Measurements from ENCODE around the gene COMMD7. TPM values are rescaled to one million over a fixed set of nuclear protein-coding genes. Genes with fewer than 3 reads are reported as not detected.
"Not testable (repeated sequence)": the region's sequence is repeated elsewhere in the genome, so short reads cannot be mapped to it uniquely, and the experiment has no call there.

COMMD7 gene
- total RNA-seq, 2 donors from 2014 or later, result 21.2 to 49.2 TPM

DNA sequence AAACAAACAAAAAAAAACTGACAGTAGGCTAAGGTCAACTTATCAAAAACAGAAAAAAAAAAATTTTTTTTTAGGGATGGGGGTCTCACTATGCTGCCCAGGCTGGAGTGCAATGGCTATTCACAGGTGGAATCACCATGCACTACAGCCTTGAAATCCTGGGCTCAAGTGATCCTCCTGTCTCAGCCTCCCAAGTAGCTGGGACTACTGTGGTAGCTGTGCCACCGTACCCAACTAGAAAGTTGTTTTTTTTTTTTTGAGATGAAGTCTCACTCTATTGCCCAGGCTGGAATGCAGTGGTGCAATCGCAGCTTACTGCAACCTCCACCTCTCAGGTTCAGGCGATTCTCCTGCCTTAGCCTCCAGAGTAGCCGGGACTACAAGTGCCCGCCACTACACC, 2.1 kb downstream of the COMMD7 start:
- Mint-ChIP-seq H3K27me3 (ENCODE audit: insufficient read depth) (peaks cover 3% of the 10 kb centered on the region), H3K4me3 (no peak overlapping the region), H3K9me3 (no peaks in the 10 kb centered on the region), H3K27ac (no peak overlapping the region), H3K36me3 (ENCODE audit: low read depth) (peaks cover 17% of the 10 kb centered on the region), H3K4me1 (peaks cover 25% of the 10 kb centered on the region)
- 94 to 100% methylated on average over 1 to 5 of the region's 5 CpGs for WGBS, 2 experiments (ENCODE audit: insufficient coverage in 1 of 2, insufficient read length in 1 of 2)
- H3K36me3 ChIP-seq (ENCODE audit: control insufficient read depth, insufficient read depth, low read length), result peaks cover 2% of the 10 kb centered on the region
- H3K4me1 ChIP-seq (ENCODE audit: control insufficient read depth, insufficient read depth, low read length), result no peaks in the 10 kb centered on the region
- DNase-seq, result no peak
- no peak overlapping the region for H3K4me3 ChIP-seq (ENCODE audit: low read length)
- H3K27me3 ChIP-seq (ENCODE audit: control insufficient read depth, insufficient read depth, low read length, poor library complexity, severe bottlenecking), result no peaks in the 10 kb centered on the region
- H3K9me3 ChIP-seq (ENCODE audit: control insufficient read depth, low read length), result no peaks in the 10 kb centered on the region
- H3K27ac ChIP-seq (ENCODE audit: low read depth, low read length), result no peak overlapping the region
- no peak overlapping the region for H3K9ac ChIP-seq (ENCODE audit: extremely low read depth, low read length, poor library complexity, severe bottlenecking)
- TF ChIP-seq, protein P1, sequence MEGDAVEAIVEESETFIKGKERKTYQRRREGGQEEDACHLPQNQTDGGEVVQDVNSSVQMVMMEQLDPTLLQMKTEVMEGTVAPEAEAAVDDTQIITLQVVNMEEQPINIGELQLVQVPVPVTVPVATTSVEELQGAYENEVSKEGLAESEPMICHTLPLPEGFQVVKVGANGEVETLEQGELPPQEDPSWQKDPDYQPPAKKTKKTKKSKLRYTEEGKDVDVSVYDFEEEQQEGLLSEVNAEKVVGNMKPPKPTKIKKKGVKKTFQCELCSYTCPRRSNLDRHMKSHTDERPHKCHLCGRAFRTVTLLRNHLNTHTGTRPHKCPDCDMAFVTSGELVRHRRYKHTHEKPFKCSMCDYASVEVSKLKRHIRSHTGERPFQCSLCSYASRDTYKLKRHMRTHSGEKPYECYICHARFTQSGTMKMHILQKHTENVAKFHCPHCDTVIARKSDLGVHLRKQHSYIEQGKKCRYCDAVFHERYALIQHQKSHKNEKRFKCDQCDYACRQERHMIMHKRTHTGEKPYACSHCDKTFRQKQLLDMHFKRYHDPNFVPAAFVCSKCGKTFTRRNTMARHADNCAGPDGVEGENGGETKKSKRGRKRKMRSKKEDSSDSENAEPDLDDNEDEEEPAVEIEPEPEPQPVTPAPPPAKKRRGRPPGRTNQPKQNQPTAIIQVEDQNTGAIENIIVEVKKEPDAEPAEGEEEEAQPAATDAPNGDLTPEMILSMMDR (conservative IDR thresholded peaks at IDR 0.05), result no peak

DNA sequence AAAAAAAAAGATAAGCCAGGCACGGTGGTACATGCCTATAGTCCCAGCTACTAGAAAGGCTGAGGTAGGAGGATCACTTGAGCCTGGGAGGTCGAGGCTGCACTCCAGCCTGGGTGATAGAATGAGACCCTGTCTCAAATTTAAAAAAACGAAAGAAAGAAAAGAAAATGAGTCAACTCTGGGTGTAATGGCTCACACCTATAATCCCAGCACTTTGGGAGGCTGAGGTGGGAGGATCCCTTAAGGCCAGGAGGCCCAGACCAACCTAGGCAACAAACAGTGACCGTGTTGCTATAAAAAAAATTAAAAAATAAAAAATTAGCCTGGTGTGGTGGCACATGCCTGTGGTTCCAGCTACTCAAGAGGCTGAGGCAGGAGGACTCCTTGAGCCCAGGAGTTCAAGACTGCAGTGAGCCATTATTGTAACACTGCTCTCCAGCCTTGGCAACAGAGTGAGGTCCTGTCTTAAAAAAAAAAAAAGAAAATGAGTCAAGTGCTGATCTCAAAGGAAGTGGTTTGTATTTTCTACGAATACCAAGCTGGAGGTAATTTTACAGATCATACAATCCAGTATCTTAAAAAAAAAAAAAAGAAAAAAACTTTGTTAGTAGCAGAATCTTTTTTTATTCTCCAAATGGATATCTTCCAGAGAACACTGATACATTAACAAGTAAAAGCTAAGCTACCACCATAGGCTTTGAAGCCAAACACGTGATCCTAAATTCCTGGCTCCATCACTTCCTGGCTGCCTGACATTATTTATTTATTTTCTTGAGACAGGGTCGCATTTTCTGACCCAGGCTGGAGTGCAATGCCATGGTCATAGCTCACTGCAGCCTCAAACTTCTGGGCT, 5.7 kb downstream of the COMMD7 start:
- Mint-ChIP-seq H3K4me3 (no peak overlapping the region), H3K27me3 (ENCODE audit: insufficient read depth) (no peaks in the 10 kb centered on the region), H3K9me3 (no peaks in the 10 kb centered on the region), H3K27ac (no peak overlapping the region), H3K4me1 (peaks cover 15% of the 10 kb centered on the region), H3K36me3 (ENCODE audit: low read depth) (peaks cover 26% of the 10 kb centered on the region)
- TF ChIP-seq, protein P1 (conservative IDR thresholded peaks at IDR 0.05), result no peak
- Histone ChIP-seq H3K9ac (ENCODE audit: extremely low read depth, low read length, poor library complexity, severe bottlenecking) (no peak overlapping the region), H3K9me3 (ENCODE audit: control insufficient read depth, low read length) (no peaks in the 10 kb centered on the region), H3K4me3 (ENCODE audit: low read length) (no peak overlapping the region), H3K4me1 (ENCODE audit: control insufficient read depth, insufficient read depth, low read length) (no peaks in the 10 kb centered on the region), H3K27me3 (ENCODE audit: control insufficient read depth, insufficient read depth, low read length, poor library complexity, severe bottlenecking) (no peaks in the 10 kb centered on the region), H3K27ac (ENCODE audit: low read depth, low read length) (no peak overlapping the region), H3K36me3 (ENCODE audit: control insufficient read depth, insufficient read depth, low read length) (peaks cover 2% of the 10 kb centered on the region)
- DNase-seq, result no peak
- 80 to 87% methylated on average over 4 to 6 of the region's 7 CpGs for WGBS, 2 experiments (ENCODE audit: insufficient coverage in 1 of 2, insufficient read length in 1 of 2)

DNA sequence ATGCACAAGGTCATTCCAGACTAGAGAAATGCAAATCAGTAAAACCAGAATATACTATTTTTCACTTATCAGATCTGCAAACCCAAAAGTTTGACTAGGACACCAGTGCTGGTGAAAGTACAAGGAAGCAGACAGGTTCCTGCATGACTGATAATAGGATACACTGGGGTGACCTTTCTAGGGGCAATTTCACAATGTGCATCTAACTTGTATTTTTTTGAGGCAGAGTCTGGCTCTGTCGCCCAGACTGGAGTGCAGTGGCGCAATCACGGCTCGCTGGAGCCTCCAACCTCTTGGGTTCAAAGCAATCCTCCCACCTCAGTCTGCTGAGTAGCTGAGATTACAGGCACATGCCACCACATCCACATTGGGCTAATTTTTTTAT, 11.4 kb downstream of the COMMD7 start:
- Mint-ChIP-seq H3K4me1 (peaks cover 21% of the 10 kb centered on the region), H3K27ac (peak overlapping the region; percentile 92), H3K27me3 (ENCODE audit: insufficient read depth) (no peaks in the 10 kb centered on the region), H3K9me3 (no peaks in the 10 kb centered on the region), H3K36me3 (ENCODE audit: low read depth) (peaks cover 62% of the 10 kb centered on the region), H3K4me3 (no peak overlapping the region)
- H3K4me3 ChIP-seq (ENCODE audit: low read length), result no peak overlapping the region
- 67 to 83% methylated on average over 1 to 4 of the region's 4 CpGs for WGBS, 2 experiments (ENCODE audit: insufficient coverage in 1 of 2, insufficient read length in 1 of 2)
- H3K9ac ChIP-seq (ENCODE audit: extremely low read depth, low read length, poor library complexity, severe bottlenecking), result no peak overlapping the region
- H3K9me3 ChIP-seq (ENCODE audit: control insufficient read depth, low read length), result no peaks in the 10 kb centered on the region
- H3K27ac ChIP-seq (ENCODE audit: low read depth, low read length), result no peak overlapping the region
- no peaks in the 10 kb centered on the region for H3K27me3 ChIP-seq (ENCODE audit: control insufficient read depth, insufficient read depth, low read length, poor library complexity, severe bottlenecking)
- TF ChIP-seq, protein P1 (conservative IDR thresholded peaks at IDR 0.05), result no peak
- H3K4me1 ChIP-seq (ENCODE audit: control insufficient read depth, insufficient read depth, low read length), result no peaks in the 10 kb centered on the region
- H3K36me3 ChIP-seq (ENCODE audit: control insufficient read depth, insufficient read depth, low read length), result peaks cover 13% of the 10 kb centered on the region
- no peak for DNase-seq

DNA sequence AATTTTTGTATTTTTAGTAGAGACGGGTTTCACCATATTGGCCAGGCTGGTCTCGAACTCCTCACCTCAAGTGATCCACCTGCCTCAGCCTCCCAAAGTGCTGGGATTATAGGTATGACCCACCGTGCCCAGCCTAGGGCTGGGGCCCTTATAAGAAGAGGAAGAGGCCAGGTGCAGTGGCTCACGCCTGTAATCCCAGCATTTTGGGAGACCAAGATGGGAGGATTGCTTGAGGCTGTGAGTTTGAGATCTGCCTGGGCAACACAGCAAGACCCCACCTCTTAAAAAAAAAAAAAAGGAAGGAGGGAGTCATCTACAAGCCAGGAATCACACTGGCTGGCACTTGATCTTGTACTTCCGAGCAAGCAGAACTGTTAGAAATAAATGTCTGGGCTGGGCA, 13.9 kb downstream of the COMMD7 start:
- Mint-ChIP-seq H3K36me3 (ENCODE audit: low read depth) (peaks cover 71% of the 10 kb centered on the region), H3K4me1 (peaks cover 18% of the 10 kb centered on the region), H3K27ac (peak overlapping the region; percentile 70)
- H3K9me3 Mint-ChIP-seq; H3K4me3 Mint-ChIP-seq; H3K9ac ChIP-seq (ENCODE audit: extremely low read depth, low read length, poor library complexity, severe bottlenecking); H3K4me3 ChIP-seq (ENCODE audit: low read length); H3K27me3 Mint-ChIP-seq (ENCODE audit: insufficient read depth); DNase-seq; H3K9me3 ChIP-seq (ENCODE audit: control insufficient read depth, low read length); H3K27me3 ChIP-seq (ENCODE audit: control insufficient read depth, insufficient read depth, low read length, poor library complexity, severe bottlenecking); H3K27ac ChIP-seq (ENCODE audit: low read depth, low read length); H3K4me1 ChIP-seq (ENCODE audit: control insufficient read depth, insufficient read depth, low read length): not testable (repeated sequence)
- peaks cover 29% of the 10 kb centered on the region for H3K36me3 ChIP-seq (ENCODE audit: control insufficient read depth, insufficient read depth, low read length)
- 97 to 100% methylated on average over 4 to 5 of the region's 5 CpGs for WGBS, 2 experiments (ENCODE audit: insufficient coverage in 1 of 2, insufficient read length in 1 of 2)

DNA sequence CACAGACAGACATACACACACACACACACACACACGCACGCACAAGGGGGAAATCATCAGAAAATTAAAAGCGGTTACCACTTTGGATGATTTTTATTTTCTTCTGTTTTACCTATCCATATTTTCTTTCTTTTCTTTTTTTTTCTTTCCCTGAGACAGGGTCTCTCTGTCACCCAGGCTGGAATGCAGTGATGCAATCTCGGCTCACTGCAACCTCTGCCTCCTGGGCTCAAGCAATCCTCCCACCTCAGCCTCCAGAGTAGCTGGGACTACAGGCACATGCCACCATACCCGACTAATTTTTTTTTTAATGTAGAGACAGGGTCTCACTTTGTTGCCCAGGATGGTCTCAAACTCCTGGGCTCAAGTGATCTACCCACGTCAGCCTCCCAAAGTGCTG, 14.8 kb downstream of the COMMD7 start:
- not testable (repeated sequence) for H3K4me1 ChIP-seq (ENCODE audit: control insufficient read depth, insufficient read depth, low read length); H3K9ac ChIP-seq (ENCODE audit: extremely low read depth, low read length, poor library complexity, severe bottlenecking); H3K27ac ChIP-seq (ENCODE audit: low read depth, low read length); H3K4me3 Mint-ChIP-seq; H3K4me3 ChIP-seq (ENCODE audit: low read length); H3K9me3 Mint-ChIP-seq; H3K27me3 Mint-ChIP-seq (ENCODE audit: insufficient read depth); H3K27me3 ChIP-seq (ENCODE audit: control insufficient read depth, insufficient read depth, low read length, poor library complexity, severe bottlenecking); DNase-seq; H3K9me3 ChIP-seq (ENCODE audit: control insufficient read depth, low read length)
- Mint-ChIP-seq H3K36me3 (ENCODE audit: low read depth) (peaks cover 71% of the 10 kb centered on the region), H3K4me1 (peaks cover 18% of the 10 kb centered on the region), H3K27ac (peak overlapping the region; percentile 59)
- peaks cover 29% of the 10 kb centered on the region for H3K36me3 ChIP-seq (ENCODE audit: control insufficient read depth, insufficient read depth, low read length)
- 90 to 94% methylated on average over 3 to 6 of the region's 6 CpGs for WGBS, 2 experiments (ENCODE audit: insufficient coverage in 1 of 2, insufficient read length in 1 of 2)
